HK-2 (cell line): ENCODE results near the gene PPIA.
"Not testable (repeated sequence)": the region's sequence is repeated elsewhere in the genome, so short reads cannot be mapped to it uniquely, and the experiment has no call there.

Experiments
- DNase-seq: peaks from one replicate; pipeline ENCODE4 v3.0.0-alpha.2; 2018; ENCODE audit not compliant: unreplicated experiment

The PPIA gene

DNA sequence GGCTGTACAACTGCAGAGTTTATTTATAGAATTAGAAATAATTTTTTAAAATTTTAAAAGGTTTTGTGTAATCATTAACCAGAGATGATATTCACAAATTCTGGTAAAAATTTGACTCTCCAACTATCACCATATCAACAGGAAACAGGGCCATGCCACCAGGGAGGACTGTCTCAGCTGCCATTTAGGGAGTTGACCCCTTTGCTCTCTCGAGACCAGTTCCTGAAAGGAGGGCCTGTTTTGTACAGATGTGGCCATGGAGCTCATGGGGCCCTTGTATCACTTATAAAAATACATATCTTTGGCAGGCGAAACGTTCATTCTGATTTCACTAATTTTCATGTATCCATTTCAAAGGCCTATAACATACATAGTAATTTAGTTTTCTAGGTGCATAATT, 31.1 kb downstream of the PPIA start:
- no peak for DNase-seq

- DNase-seq, result no peak
Measured at GRCh38 chr7:44838751-44839150, 42.3 kb downstream of the PPIA start.

DNA sequence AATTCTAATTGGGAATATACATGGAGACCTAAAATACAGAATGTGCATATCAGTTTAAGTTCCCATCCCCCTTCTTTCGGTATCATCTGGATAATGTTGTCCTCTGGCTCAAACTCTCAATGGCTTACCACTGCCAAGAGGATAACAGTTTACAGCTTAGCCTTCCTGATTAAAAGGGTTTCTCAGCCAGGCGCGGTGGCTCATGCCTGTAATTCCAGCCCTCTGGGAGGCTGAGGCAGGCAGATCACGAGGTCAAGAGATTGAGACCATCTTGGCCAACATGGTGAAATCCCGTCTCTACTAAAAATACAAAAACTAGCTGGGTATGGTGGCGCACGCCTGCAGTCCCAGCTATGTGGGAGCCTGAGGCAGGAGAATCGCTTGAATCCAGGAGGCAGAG, 46.2 kb downstream of the PPIA start:
- not testable (repeated sequence) for DNase-seq

GRCh38 chr7:44843440-44843839, 47.0 kb downstream of the PPIA start:
- not testable (repeated sequence) for DNase-seq

DNA sequence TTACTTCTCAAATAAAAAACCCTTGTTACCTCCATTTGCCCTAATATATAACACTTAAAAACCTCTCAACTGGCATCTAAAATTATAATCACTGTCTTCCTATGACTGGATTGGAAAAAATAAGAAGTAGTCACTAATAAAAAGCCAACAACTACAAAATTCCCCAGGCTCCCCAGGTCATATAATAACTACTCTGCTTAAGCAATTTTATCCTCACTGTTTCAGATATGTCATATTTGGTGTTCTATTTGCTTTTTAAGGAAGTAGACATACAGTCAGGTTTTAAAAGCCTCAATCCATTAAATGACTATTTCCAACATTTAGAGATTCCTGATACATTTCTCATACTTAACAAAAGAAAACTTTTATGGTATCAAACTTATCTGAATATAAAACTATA, 49.0 kb downstream of the PPIA start:
- DNase-seq, result no peak

DNA sequence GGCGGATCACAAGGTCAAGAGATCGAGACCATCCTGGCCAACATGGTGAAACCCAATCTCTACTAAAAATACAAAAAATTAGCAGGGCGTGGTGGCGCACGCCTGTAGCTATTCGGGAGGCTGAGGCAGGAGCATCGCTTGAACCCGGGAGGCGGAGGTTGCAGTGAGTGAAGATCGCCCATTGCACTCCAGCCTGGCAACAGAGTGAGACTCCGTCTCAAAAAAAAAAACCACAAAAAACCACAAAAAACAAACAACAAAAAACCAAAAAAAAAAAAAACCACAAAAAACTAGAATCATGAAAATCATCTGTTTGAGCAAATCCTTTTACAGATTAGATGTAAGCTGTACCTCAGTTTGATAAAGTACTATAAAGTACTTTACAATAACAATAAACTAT, 49.9 kb downstream of the PPIA start:
- not testable (repeated sequence) for DNase-seq

DNA sequence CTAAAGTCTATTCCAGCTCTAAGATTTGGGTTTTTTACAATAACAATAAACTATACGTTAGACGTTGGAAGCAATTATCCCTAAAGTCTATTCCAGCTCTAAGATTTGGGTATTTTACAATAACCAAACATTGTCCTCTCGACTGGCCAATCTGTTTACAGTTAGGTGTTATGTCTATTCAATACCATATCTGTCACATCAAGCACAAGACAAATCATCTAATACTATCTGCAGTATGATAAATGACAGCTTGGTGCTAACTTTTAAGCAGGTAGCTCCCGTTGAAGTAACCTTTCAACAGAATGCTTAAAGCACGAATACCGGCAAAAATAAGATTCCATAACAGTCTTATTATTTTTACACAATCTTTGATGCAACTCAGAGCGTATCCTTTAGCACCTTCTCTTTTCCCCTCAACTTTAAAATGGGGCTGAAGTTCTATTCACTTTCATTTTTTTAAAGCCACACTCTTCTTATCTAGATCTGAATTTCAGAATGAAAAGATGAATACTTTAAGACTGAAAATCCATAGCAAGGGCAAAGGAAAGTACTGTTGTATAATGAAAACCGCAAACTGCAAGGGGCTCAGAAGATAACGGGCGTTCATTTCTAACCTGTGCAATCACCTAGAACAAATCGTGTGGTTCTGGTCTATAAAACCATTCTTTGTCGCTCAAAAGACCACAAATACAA, 50.5 kb downstream of the PPIA start:
- no peak for DNase-seq

DNA sequence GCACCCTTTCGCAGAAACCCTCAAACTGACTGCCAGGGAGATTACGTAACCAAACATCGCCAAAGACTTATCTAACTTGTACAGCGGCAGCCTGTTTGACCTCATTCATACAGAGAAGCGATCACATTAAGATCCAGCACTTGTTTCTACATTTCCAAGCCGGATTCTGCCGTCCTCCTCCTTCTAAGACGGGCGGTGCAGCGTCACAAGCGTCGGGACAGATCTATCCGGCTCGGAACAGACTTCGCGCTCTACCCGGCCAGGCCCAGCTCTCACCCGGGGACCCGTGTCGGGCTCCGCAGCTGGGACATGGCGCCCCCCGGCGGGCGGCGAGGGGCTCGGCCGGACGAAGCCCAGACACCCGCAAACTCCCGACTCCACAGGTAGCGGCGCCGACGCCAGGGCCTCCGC, 51.0 kb downstream of the PPIA start:
- DNase-seq, result peak; percentile 87

- DNase-seq, result peak; percentile 100
Measured at GRCh38 chr7:44847920-44848634, 51.6 kb downstream of the PPIA start, which contains the start of gene H2AZ2. Gene H2AZ2, minus strand, starts transcription at chr7:44848087. Its CDS starts 116 bp downstream, at chr7:44847971.

DNA sequence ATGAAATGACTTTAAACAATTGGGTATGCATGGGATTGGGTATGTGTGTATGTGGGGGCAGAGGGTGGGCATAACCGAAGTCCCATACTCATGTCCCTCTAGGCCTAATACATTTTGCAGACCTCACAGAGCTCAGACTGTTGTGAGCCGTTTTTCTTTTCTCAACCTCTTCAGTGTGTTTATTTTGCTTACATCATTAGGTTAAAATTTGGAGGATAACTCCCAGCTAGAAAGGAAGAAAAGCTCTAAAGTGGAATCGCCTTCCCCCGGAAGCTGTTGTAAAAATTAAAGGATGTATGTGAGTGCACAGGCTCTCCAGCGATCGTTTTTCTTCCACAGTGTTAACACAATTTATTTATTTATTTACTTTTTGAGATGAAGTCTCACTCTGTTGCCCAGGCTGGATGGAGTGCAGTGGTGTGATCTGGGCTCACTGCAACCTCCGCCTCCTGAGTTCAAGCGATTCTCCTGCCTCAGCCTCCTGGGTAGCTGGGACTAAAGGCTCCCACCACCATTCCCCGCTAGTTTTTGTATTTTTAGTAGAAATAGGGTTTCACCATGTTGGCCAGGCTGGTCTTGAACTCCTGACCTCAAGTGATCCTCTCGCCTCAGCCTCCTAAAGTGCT, 52.9 kb downstream of the PPIA start:
- DNase-seq, result no peak

GRCh38 chr7:44849885-44850544, 53.5 kb downstream of the PPIA start:
- no peak for DNase-seq

GRCh38 chr7:44852590-44852989, 56.1 kb downstream of the PPIA start:
- DNase-seq, result no peak
